ENCODE measurements around the gene SEC11C.

The SEC11C gene

GRCh38 chr18:59109375-59109774 is 30.3 kb upstream of the SEC11C start:
- no peak for TF ChIP-seq CTCF (IDR thresholded peaks at IDR 0.05; ENCODE audit: borderline replicate concordance, insufficient read depth, low read depth, low read length)
- H3K4me3 ChIP-seq (ENCODE audit: low read depth, low read length) = no peak overlapping the region

GRCh38 chr18:59114160-59114559 is 25.5 kb upstream of the SEC11C start:
- no peak overlapping the region for H3K4me3 ChIP-seq (ENCODE audit: low read depth, low read length)
- no peak for TF ChIP-seq CTCF (IDR thresholded peaks at IDR 0.05; ENCODE audit: borderline replicate concordance, insufficient read depth, low read depth, low read length)

GRCh38 chr18:59123588-59124369 is 15.9 kb upstream of the SEC11C start:
- no peak for TF ChIP-seq CTCF (IDR thresholded peaks at IDR 0.05; ENCODE audit: borderline replicate concordance, insufficient read depth, low read depth, low read length)
- no peak overlapping the region for H3K4me3 ChIP-seq (ENCODE audit: low read depth, low read length)

- no peak overlapping the region for H3K4me3 ChIP-seq (ENCODE audit: low read depth, low read length)
- TF ChIP-seq CTCF (IDR thresholded peaks at IDR 0.05; ENCODE audit: borderline replicate concordance, insufficient read depth, low read depth, low read length) = no peak
Observed at GRCh38 chr18:59124370-59124704, 15.3 kb upstream of the SEC11C start.

- no peak overlapping the region for H3K4me3 ChIP-seq (ENCODE audit: low read depth, low read length)
- TF ChIP-seq CTCF (IDR thresholded peaks at IDR 0.05; ENCODE audit: borderline replicate concordance, insufficient read depth, low read depth, low read length) = no peak
Observed at GRCh38 chr18:59127047-59127446, 12.6 kb upstream of the SEC11C start.

GRCh38 chr18:59129951-59130703 is 9.6 kb upstream of the SEC11C start:
- TF ChIP-seq CTCF (IDR thresholded peaks at IDR 0.05; ENCODE audit: borderline replicate concordance, insufficient read depth, low read depth, low read length) = no peak
- no peak overlapping the region for H3K4me3 ChIP-seq (ENCODE audit: low read depth, low read length)

All from GM12875 (cell line).